ENCODE data around the gene AFAP1L1.

AFAP1L1 gene

GRCh38 chr5:149379818-149380374 lies 108.2 kb downstream of the AFAP1L1 start:
- TF ChIP-seq CTCF (IDR thresholded peaks at IDR 0.05), result no peak
- peak overlapping the region; percentile 85 to 91 for H3K27ac ChIP-seq
- no peak for DNase-seq (ENCODE audit: low spot score)
- peak overlapping the region; percentile 16 for H3K4me3 ChIP-seq

GRCh38 chr5:149380466-149381121 lies 108.9 kb downstream of the AFAP1L1 start:
- peak; percentile 95 for DNase-seq (ENCODE audit: low spot score)
- H3K27ac ChIP-seq, result peak overlapping the region; percentile 85 to 91
- TF ChIP-seq CTCF (IDR thresholded peaks at IDR 0.05), result no peak
- H3K4me3 ChIP-seq, result peak overlapping the region; percentile 59

GRCh38 chr5:149381261-149381985 lies 109.8 kb downstream of the AFAP1L1 start:
- Histone ChIP-seq H3K4me3 (peak overlapping the region; percentile 59), H3K27ac (peak overlapping the region; percentile 85 to 91)
- no peak for DNase-seq (ENCODE audit: low spot score)
- TF ChIP-seq CTCF (IDR thresholded peaks at IDR 0.05), result no peak

- DNase-seq (ENCODE audit: low spot score), result peak; percentile 90
- H3K27ac ChIP-seq, result peak overlapping the region; percentile 85 to 91
- TF ChIP-seq CTCF (IDR thresholded peaks at IDR 0.05), result peak; percentile 85
- peak overlapping the region; percentile 59 for H3K4me3 ChIP-seq
These were observed 110.3 kb downstream of the AFAP1L1 start for GRCh38 chr5:149381986-149382338.

GRCh38 chr5:149382517-149383220 lies 111.0 kb downstream of the AFAP1L1 start:
- peak overlapping the region; percentile 85 to 91 for H3K27ac ChIP-seq
- H3K4me3 ChIP-seq, result peak overlapping the region; percentile 59
- DNase-seq (ENCODE audit: low spot score), result no peak
- no peak for TF ChIP-seq CTCF (IDR thresholded peaks at IDR 0.05)

- Histone ChIP-seq H3K27ac (peak overlapping the region; percentile 85 to 91), H3K4me3 (peak overlapping the region; percentile 59)
- no peak for TF ChIP-seq CTCF (IDR thresholded peaks at IDR 0.05)
- DNase-seq (ENCODE audit: low spot score), result peak; percentile 93
These were observed 111.7 kb downstream of the AFAP1L1 start for GRCh38 chr5:149383399-149383798.
